Measurements from ENCODE around the gene NTNG1. TPM values are rescaled to one million over a fixed set of nuclear protein-coding genes. Genes with fewer than 3 reads are reported as not detected.

NTNG1 gene
- total and polyA plus RNA-seq, 10 of the 15 experiments (the other 5 are each of a cell fraction or from before 2014, with no cell fraction given): 0.18 to 2.3 (median 1.1) TPM; not detected in 1

DNA sequence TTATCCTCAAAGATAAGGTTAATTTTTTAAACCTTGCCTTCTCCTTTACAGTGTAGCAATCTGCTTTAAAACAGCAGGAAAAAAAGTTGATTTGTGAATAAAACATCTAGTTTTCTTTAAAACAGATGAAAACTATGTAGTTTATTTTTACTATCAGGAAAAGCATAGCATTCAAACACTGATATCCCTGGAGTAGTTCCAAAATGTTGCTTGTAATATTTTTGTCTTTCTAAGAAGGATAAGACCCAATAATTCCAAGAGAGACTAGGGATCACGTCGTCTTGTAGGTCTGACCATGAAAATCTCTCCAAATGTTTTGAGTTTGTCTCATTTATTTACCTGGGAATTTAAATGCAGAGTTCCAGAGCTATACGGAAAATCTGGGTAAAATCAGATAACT is 204.0 kb downstream of the NTNG1 start (continued):
- TF ChIP-seq, protein P1, sequence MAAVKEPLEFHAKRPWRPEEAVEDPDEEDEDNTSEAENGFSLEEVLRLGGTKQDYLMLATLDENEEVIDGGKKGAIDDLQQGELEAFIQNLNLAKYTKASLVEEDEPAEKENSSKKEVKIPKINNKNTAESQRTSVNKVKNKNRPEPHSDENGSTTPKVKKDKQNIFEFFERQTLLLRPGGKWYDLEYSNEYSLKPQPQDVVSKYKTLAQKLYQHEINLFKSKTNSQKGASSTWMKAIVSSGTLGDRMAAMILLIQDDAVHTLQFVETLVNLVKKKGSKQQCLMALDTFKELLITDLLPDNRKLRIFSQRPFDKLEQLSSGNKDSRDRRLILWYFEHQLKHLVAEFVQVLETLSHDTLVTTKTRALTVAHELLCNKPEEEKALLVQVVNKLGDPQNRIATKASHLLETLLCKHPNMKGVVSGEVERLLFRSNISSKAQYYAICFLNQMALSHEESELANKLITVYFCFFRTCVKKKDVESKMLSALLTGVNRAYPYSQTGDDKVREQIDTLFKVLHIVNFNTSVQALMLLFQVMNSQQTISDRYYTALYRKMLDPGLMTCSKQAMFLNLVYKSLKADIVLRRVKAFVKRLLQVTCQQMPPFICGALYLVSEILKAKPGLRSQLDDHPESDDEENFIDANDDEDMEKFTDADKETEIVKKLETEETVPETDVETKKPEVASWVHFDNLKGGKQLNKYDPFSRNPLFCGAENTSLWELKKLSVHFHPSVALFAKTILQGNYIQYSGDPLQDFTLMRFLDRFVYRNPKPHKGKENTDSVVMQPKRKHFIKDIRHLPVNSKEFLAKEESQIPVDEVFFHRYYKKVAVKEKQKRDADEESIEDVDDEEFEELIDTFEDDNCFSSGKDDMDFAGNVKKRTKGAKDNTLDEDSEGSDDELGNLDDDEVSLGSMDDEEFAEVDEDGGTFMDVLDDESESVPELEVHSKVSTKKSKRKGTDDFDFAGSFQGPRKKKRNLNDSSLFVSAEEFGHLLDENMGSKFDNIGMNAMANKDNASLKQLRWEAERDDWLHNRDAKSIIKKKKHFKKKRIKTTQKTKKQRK (IDR thresholded peaks at IDR 0.05; ENCODE audit: low read depth, low read length): no peak
- TF ChIP-seq RAD21 (IDR thresholded peaks at IDR 0.05; ENCODE audit: insufficient read depth, low read depth, low read length): no peak

DNA sequence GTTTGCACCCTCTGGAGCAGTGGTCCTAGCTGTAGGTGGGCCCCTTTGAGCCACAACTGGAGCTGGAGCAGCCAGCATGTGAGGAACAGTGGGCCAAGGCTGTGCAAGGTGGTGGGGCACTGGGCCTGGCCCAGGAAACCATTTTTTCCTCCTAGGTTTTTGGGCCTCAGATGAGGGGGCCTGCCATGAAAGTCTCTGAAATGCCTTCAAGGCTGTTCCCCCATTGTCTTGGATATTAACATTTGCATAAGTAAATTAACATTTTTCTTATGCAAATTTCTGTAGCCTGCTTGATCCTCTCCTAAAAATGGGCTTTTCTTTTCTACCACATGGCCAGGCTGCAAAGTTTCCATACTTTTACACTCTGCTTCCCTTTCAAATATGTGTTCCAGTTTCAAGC is 212.0 kb downstream of the NTNG1 start:
- SMC1A ChIA-PET (ENCODE audit: uncharacterized antibody, unreplicated experiment): no interaction called here
- in situ Hi-C loops (cut with MboI): no loop called here
- TF ChIP-seq, protein P2, sequence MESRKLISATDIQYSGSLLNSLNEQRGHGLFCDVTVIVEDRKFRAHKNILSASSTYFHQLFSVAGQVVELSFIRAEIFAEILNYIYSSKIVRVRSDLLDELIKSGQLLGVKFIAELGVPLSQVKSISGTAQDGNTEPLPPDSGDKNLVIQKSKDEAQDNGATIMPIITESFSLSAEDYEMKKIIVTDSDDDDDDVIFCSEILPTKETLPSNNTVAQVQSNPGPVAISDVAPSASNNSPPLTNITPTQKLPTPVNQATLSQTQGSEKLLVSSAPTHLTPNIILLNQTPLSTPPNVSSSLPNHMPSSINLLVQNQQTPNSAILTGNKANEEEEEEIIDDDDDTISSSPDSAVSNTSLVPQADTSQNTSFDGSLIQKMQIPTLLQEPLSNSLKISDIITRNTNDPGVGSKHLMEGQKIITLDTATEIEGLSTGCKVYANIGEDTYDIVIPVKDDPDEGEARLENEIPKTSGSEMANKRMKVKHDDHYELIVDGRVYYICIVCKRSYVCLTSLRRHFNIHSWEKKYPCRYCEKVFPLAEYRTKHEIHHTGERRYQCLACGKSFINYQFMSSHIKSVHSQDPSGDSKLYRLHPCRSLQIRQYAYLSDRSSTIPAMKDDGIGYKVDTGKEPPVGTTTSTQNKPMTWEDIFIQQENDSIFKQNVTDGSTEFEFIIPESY (IDR thresholded peaks at IDR 0.05): no peak
- TF ChIP-seq, protein P3, sequence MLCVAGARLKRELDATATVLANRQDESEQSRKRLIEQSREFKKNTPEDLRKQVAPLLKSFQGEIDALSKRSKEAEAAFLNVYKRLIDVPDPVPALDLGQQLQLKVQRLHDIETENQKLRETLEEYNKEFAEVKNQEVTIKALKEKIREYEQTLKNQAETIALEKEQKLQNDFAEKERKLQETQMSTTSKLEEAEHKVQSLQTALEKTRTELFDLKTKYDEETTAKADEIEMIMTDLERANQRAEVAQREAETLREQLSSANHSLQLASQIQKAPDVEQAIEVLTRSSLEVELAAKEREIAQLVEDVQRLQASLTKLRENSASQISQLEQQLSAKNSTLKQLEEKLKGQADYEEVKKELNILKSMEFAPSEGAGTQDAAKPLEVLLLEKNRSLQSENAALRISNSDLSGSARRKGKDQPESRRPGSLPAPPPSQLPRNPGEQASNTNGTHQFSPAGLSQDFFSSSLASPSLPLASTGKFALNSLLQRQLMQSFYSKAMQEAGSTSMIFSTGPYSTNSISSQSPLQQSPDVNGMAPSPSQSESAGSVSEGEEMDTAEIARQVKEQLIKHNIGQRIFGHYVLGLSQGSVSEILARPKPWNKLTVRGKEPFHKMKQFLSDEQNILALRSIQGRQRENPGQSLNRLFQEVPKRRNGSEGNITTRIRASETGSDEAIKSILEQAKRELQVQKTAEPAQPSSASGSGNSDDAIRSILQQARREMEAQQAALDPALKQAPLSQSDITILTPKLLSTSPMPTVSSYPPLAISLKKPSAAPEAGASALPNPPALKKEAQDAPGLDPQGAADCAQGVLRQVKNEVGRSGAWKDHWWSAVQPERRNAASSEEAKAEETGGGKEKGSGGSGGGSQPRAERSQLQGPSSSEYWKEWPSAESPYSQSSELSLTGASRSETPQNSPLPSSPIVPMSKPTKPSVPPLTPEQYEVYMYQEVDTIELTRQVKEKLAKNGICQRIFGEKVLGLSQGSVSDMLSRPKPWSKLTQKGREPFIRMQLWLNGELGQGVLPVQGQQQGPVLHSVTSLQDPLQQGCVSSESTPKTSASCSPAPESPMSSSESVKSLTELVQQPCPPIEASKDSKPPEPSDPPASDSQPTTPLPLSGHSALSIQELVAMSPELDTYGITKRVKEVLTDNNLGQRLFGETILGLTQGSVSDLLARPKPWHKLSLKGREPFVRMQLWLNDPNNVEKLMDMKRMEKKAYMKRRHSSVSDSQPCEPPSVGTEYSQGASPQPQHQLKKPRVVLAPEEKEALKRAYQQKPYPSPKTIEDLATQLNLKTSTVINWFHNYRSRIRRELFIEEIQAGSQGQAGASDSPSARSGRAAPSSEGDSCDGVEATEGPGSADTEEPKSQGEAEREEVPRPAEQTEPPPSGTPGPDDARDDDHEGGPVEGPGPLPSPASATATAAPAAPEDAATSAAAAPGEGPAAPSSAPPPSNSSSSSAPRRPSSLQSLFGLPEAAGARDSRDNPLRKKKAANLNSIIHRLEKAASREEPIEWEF (IDR thresholded peaks at IDR 0.05; ENCODE audit: insufficient replicate concordance, low read depth, low read length): no peak
- TF ChIP-seq BMI1 (IDR thresholded peaks at IDR 0.05; ENCODE audit: borderline replicate concordance) (no peak), MEF2B (IDR thresholded peaks at IDR 0.05; ENCODE audit: partially characterized antibody, poor library complexity, severe bottlenecking) (no peak), GATAD2B (conservative IDR thresholded peaks at IDR 0.05; ENCODE audit: low read depth) (no peak)
- TF ChIP-seq, protein P4, sequence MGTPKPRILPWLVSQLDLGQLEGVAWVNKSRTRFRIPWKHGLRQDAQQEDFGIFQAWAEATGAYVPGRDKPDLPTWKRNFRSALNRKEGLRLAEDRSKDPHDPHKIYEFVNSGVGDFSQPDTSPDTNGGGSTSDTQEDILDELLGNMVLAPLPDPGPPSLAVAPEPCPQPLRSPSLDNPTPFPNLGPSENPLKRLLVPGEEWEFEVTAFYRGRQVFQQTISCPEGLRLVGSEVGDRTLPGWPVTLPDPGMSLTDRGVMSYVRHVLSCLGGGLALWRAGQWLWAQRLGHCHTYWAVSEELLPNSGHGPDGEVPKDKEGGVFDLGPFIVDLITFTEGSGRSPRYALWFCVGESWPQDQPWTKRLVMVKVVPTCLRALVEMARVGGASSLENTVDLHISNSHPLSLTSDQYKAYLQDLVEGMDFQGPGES (IDR thresholded peaks at IDR 0.05): no peak
- TF ChIP-seq, protein P5, sequence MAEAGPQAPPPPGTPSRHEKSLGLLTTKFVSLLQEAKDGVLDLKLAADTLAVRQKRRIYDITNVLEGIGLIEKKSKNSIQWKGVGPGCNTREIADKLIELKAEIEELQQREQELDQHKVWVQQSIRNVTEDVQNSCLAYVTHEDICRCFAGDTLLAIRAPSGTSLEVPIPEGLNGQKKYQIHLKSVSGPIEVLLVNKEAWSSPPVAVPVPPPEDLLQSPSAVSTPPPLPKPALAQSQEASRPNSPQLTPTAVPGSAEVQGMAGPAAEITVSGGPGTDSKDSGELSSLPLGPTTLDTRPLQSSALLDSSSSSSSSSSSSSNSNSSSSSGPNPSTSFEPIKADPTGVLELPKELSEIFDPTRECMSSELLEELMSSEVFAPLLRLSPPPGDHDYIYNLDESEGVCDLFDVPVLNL (IDR thresholded peaks at IDR 0.05; ENCODE audit: low read depth, low read length): no peak

More for the DNA sequence above, 212.0 kb downstream of the NTNG1 start:
- H2AFZ ChIP-seq (ENCODE audit: control insufficient read depth, low read depth, low read length): no peak overlapping the region
- H3K27me3 ChIP-seq (replicated peaks in 1 of 2; ENCODE audit: control insufficient read depth in 2 of 2, insufficient read depth in 2 of 2, low read length in 1 of 2): no peaks in the 10 kb centered on the region
- H3K79me2 ChIP-seq (ENCODE audit: control insufficient read depth, insufficient read depth, low read length): no peaks in the 10 kb centered on the region
- H3K27ac ChIP-seq (ENCODE audit: control insufficient read depth, insufficient read depth): no peak overlapping the region
- no TSS peak for BruUV-seq (replicated peaks)
- intact Hi-C loops (cut with micrococcal nuclease; ENCODE audit: unreplicated experiment): no loop called here
- H3K4me1 ChIP-seq (ENCODE audit: control insufficient read depth, insufficient read depth, low read length): no peaks in the 10 kb centered on the region
- no peak overlapping the region for H3K4me3 ChIP-seq
- H3K4me2 ChIP-seq (ENCODE audit: control insufficient read depth, insufficient read depth): no peak overlapping the region
- RAD21 ChIA-PET (ENCODE audit: unreplicated experiment): no interaction called here
- CTCF ChIA-PET: no interaction called here
- DNase-seq (ENCODE audit: low read depth, low spot score) (no peak), ATAC-seq (no peak), FAIRE-seq (no peak)
- no peaks in the 10 kb centered on the region for H4K20me1 ChIP-seq (ENCODE audit: control insufficient read depth, insufficient read depth)
- H3K9me3 ChIP-seq (replicated peaks; ENCODE audit: control insufficient read depth, insufficient read depth, low read length): no peaks in the 10 kb centered on the region
- POLR2A ChIA-PET: no interaction called here
- H3K36me3 ChIP-seq (ENCODE audit: control insufficient read depth in 2 of 2, insufficient read depth in 2 of 2, low read length in 1 of 2): no peaks in the 10 kb centered on the region
- no peak overlapping the region for H3K9ac ChIP-seq (ENCODE audit: control insufficient read depth, insufficient read depth, low read length)
